ENCODE results near the gene GREM1. TPM values are rescaled to one million over a fixed set of nuclear protein-coding genes. Genes with fewer than 3 reads are reported as not detected.

The GREM1 gene
- total and polyA plus RNA-seq, 2 experiments from 2014 or later: 0.27 to 1.0 TPM

DNA sequence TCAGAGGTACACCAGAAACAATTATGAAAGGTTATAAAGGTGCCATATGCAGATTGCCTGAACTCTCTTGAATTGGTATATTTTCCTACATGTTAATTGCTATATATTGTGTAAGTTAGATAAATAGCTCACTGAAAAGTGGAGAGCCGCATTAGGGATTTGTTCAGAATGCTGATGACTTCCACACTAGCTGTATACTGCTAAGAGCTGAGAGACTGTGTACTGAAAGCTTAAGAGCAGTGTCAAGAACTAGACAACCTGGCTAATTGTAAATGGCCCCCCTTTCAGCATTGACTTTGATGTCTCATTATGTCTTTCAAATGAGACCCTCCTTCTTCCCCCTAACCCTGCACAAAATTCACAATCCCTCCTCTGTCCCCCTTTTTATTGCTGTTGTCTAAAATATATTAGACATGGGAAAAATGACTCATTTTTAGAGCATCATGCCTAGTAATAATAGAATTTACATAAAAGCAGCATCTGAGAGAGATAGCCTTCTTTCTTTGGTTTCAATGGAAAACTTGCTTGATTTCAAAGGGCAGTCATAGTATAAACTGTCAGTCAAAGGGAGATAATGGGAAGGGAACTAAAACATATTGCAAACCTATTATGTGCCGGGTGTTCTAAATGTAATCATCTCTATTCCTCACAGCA is 34.7 kb upstream of the GREM1 start (continued):
- no peak for TF ChIP-seq ZNF331 (CRISPR knock-in tag; IDR thresholded peaks at IDR 0.05; ENCODE audit: low read depth)
- TF ChIP-seq, protein P1, sequence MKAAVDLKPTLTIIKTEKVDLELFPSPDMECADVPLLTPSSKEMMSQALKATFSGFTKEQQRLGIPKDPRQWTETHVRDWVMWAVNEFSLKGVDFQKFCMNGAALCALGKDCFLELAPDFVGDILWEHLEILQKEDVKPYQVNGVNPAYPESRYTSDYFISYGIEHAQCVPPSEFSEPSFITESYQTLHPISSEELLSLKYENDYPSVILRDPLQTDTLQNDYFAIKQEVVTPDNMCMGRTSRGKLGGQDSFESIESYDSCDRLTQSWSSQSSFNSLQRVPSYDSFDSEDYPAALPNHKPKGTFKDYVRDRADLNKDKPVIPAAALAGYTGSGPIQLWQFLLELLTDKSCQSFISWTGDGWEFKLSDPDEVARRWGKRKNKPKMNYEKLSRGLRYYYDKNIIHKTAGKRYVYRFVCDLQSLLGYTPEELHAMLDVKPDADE (IDR thresholded peaks at IDR 0.05): no peak

DNA sequence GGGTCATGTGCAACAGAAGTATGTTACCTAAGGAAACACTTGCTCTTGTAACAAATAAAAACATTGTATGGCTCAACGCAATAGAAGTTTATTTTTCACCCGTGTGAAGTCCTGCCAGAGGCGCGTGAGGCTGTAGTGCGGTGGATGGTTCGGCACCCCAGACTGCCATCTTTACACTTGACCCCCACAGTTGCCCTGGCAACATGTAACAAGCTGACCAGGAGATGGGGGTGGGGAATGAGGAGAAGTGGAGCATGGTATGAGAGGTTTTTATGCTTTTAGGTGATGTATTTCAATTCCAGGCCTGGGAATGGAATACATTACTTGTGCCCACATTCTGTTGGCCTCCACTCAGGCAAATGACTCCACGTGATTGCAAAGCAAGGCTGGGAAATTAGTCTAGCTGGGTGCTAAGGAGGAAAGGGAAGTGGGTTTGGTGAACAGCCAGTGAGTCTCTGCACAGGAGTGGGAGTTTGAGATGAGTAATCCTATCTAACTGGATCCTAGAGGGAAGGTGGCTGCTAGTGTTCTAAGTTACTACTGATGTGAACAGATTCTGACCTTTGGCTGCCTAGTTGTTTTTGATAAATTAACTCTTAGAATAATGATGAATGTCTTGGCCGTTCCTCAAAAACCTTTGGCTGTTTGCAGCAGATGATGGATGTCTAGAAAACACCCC is 33.8 kb upstream of the GREM1 start:
- Histone ChIP-seq H3K4me1 (ENCODE audit: insufficient read depth) (peaks cover 10% of the 10 kb centered on the region), H2AFZ (no peak overlapping the region), H4K20me1 (replicated peaks; ENCODE audit: insufficient read depth) (no peaks in the 10 kb centered on the region), H3K27ac (ENCODE audit: low read depth) (no peak overlapping the region), H3K79me2 (replicated peaks; ENCODE audit: insufficient read depth) (no peaks in the 10 kb centered on the region), H3K36me3 (ENCODE audit: insufficient read depth) (peaks cover 7% of the 10 kb centered on the region), H3K27me3 (ENCODE audit: insufficient read depth) (no peaks in the 10 kb centered on the region), H3K9me2 (ENCODE audit: insufficient read depth) (no peaks in the 10 kb centered on the region), H3K4me2 (no peak overlapping the region), H3K4me3 (no peak overlapping the region), H3F3A (replicated peaks; ENCODE audit: low read depth) (no peaks in the 10 kb centered on the region)
- Mint-ChIP-seq H3K27ac (no peak overlapping the region), H3K9me3 (no peaks in the 10 kb centered on the region), H3K27me3 (ENCODE audit: insufficient read depth, low read depth, poor library complexity) (peaks cover 4% of the 10 kb centered on the region), H3K4me3 (no peak overlapping the region), H3K4me1 (peaks cover 10% of the 10 kb centered on the region), H3K36me3 (ENCODE audit: low read depth) (peaks cover 16% of the 10 kb centered on the region)
- DNase-seq (ENCODE audit: low spot score) (no peak), ATAC-seq (no peak)
- TF ChIP-seq, protein P2, sequence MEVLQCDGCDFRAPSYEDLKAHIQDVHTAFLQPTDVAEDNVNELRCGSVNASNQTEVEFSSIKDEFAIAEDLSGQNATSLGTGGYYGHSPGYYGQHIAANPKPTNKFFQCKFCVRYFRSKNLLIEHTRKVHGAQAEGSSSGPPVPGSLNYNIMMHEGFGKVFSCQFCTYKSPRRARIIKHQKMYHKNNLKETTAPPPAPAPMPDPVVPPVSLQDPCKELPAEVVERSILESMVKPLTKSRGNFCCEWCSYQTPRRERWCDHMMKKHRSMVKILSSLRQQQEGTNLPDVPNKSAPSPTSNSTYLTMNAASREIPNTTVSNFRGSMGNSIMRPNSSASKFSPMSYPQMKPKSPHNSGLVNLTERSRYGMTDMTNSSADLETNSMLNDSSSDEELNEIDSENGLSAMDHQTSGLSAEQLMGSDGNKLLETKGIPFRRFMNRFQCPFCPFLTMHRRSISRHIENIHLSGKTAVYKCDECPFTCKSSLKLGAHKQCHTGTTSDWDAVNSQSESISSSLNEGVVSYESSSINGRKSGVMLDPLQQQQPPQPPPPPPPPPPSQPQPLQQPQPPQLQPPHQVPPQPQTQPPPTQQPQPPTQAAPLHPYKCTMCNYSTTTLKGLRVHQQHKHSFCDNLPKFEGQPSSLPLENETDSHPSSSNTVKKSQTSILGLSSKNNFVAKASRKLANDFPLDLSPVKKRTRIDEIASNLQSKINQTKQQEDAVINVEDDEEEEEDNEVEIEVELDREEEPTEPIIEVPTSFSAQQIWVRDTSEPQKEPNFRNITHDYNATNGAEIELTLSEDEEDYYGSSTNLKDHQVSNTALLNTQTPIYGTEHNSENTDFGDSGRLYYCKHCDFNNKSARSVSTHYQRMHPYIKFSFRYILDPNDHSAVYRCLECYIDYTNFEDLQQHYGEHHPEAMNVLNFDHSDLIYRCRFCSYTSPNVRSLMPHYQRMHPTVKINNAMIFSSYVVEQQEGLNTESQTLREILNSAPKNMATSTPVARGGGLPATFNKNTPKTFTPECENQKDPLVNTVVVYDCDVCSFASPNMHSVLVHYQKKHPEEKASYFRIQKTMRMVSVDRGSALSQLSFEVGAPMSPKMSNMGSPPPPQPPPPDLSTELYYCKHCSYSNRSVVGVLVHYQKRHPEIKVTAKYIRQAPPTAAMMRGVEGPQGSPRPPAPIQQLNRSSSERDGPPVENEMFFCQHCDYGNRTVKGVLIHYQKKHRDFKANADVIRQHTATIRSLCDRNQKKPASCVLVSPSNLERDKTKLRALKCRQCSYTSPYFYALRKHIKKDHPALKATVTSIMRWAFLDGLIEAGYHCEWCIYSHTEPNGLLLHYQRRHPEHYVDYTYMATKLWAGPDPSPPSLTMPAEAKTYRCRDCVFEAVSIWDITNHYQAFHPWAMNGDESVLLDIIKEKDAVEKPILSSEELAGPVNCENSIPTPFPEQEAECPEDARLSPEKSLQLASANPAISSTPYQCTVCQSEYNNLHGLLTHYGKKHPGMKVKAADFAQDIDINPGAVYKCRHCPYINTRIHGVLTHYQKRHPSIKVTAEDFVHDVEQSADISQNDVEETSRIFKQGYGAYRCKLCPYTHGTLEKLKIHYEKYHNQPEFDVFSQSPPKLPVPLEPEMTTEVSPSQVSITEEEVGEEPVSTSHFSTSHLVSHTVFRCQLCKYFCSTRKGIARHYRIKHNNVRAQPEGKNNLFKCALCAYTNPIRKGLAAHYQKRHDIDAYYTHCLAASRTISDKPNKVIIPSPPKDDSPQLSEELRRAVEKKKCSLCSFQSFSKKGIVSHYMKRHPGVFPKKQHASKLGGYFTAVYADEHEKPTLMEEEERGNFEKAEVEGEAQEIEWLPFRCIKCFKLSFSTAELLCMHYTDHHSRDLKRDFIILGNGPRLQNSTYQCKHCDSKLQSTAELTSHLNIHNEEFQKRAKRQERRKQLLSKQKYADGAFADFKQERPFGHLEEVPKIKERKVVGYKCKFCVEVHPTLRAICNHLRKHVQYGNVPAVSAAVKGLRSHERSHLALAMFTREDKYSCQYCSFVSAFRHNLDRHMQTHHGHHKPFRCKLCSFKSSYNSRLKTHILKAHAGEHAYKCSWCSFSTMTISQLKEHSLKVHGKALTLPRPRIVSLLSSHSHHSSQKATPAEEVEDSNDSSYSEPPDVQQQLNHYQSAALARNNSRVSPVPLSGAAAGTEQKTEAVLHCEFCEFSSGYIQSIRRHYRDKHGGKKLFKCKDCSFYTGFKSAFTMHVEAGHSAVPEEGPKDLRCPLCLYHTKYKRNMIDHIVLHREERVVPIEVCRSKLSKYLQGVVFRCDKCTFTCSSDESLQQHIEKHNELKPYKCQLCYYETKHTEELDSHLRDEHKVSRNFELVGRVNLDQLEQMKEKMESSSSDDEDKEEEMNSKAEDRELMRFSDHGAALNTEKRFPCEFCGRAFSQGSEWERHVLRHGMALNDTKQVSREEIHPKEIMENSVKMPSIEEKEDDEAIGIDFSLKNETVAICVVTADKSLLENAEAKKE (CRISPR knock-in tag; IDR thresholded peaks at IDR 0.05): no peak
- TF ChIP-seq STAT1 (IDR thresholded peaks at IDR 0.05; ENCODE audit: unreplicated experiment) (no peak), EZH2 (IDR thresholded peaks at IDR 0.05; ENCODE audit: low read depth, unreplicated experiment) (no peak), JUNB (IDR thresholded peaks at IDR 0.05; ENCODE audit: unreplicated experiment) (no peak), ZNF331 (CRISPR knock-in tag; IDR thresholded peaks at IDR 0.05; ENCODE audit: low read depth) (no peak), NANOG (IDR thresholded peaks at IDR 0.05; ENCODE audit: borderline replicate concordance) (no peak)
- TF ChIP-seq, protein P1 (IDR thresholded peaks at IDR 0.05): no peak
- TF ChIP-seq, protein P3, sequence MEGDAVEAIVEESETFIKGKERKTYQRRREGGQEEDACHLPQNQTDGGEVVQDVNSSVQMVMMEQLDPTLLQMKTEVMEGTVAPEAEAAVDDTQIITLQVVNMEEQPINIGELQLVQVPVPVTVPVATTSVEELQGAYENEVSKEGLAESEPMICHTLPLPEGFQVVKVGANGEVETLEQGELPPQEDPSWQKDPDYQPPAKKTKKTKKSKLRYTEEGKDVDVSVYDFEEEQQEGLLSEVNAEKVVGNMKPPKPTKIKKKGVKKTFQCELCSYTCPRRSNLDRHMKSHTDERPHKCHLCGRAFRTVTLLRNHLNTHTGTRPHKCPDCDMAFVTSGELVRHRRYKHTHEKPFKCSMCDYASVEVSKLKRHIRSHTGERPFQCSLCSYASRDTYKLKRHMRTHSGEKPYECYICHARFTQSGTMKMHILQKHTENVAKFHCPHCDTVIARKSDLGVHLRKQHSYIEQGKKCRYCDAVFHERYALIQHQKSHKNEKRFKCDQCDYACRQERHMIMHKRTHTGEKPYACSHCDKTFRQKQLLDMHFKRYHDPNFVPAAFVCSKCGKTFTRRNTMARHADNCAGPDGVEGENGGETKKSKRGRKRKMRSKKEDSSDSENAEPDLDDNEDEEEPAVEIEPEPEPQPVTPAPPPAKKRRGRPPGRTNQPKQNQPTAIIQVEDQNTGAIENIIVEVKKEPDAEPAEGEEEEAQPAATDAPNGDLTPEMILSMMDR (conservative IDR thresholded peaks at IDR 0.05; ENCODE audit: low read depth in 2 of 2): no peak
- TF ChIP-seq, protein P4, sequence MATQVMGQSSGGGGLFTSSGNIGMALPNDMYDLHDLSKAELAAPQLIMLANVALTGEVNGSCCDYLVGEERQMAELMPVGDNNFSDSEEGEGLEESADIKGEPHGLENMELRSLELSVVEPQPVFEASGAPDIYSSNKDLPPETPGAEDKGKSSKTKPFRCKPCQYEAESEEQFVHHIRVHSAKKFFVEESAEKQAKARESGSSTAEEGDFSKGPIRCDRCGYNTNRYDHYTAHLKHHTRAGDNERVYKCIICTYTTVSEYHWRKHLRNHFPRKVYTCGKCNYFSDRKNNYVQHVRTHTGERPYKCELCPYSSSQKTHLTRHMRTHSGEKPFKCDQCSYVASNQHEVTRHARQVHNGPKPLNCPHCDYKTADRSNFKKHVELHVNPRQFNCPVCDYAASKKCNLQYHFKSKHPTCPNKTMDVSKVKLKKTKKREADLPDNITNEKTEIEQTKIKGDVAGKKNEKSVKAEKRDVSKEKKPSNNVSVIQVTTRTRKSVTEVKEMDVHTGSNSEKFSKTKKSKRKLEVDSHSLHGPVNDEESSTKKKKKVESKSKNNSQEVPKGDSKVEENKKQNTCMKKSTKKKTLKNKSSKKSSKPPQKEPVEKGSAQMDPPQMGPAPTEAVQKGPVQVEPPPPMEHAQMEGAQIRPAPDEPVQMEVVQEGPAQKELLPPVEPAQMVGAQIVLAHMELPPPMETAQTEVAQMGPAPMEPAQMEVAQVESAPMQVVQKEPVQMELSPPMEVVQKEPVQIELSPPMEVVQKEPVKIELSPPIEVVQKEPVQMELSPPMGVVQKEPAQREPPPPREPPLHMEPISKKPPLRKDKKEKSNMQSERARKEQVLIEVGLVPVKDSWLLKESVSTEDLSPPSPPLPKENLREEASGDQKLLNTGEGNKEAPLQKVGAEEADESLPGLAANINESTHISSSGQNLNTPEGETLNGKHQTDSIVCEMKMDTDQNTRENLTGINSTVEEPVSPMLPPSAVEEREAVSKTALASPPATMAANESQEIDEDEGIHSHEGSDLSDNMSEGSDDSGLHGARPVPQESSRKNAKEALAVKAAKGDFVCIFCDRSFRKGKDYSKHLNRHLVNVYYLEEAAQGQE (IDR thresholded peaks at IDR 0.05; ENCODE audit: unreplicated experiment): no peak

All from GM23338 (cell line).